ENCODE measurements around the gene GBX2. TPM values are rescaled to one million over a fixed set of nuclear protein-coding genes. Genes with fewer than 3 reads are reported as not detected.

Gene GBX2
- total RNA-seq, 1 experiment from 2014 or later, result 0.31 TPM

- no peaks in the 10 kb centered on the region for H3K79me1 ChIP-seq (ENCODE audit: insufficient read depth, low read depth, low read length, poor library complexity, severe bottlenecking)
- no peak overlapping the region for H2BK20ac ChIP-seq (ENCODE audit: low read depth, low read length, poor library complexity, severe bottlenecking)
- H3K4me3 Mint-ChIP-seq, result no peak overlapping the region
- no CpG with 5 or more reads among the region's 92 CpGs for WGBS (ENCODE audit: extremely low coverage, insufficient read length, low lambda C conversion rate)
- H2AK5ac ChIP-seq (ENCODE audit: insufficient read length, low read length), result no peak overlapping the region
- H3K14ac ChIP-seq (ENCODE audit: insufficient read depth, low read length), result no peak overlapping the region
- no peak for TF ChIP-seq CTCF (conservative IDR thresholded peaks at IDR 0.05)
- no peaks in the 10 kb centered on the region for H4K20me1 ChIP-seq (ENCODE audit: control insufficient read depth, insufficient read depth, insufficient read length)
- no peak overlapping the region for H2BK5ac ChIP-seq (ENCODE audit: insufficient read length, low read length)
- no peak overlapping the region for H3K27ac Mint-ChIP-seq
- H3K4me1 Mint-ChIP-seq, result peaks cover 5 to 7% of the 10 kb centered on the region in 2 experiments; a peak in 3 of 4 replicates
- no peaks in the 10 kb centered on the region for H3K27me3 ChIP-seq (ENCODE audit: insufficient read depth, low read length)
- H3K4me1 ChIP-seq (ENCODE audit: insufficient read depth, low read length), result no peaks in the 10 kb centered on the region
- peak; percentile 31 for DNase-seq
- H3K9me3 Mint-ChIP-seq, result no peaks in the 10 kb centered on the region; a peak in 1 of 5 replicates
- H3K23ac ChIP-seq (ENCODE audit: insufficient read length, low read depth, low read length), result no peak overlapping the region
- H3K36me3 Mint-ChIP-seq (ENCODE audit: insufficient read depth in 1 of 3, low read depth in 3 of 3), result no peaks in the 10 kb centered on the region
- no peak overlapping the region for H3K9ac ChIP-seq (ENCODE audit: extremely low read depth, insufficient read length, low read length)
- H3K4ac ChIP-seq (ENCODE audit: low read depth, low read length), result no peak overlapping the region
- no peak overlapping the region for H2BK15ac ChIP-seq (ENCODE audit: low read depth, low read length)
- no peaks in the 10 kb centered on the region for H3K9me3 ChIP-seq (ENCODE audit: control insufficient read depth, low read depth, low read length)
- no peak overlapping the region for H3K56ac ChIP-seq (ENCODE audit: insufficient read length, low read depth, low read length)
- H3K27ac ChIP-seq (ENCODE audit: insufficient read length, low read depth, low read length), result no peak overlapping the region
- no peaks in the 10 kb centered on the region for H3K23me2 ChIP-seq (ENCODE audit: insufficient read length, low read depth, low read length, poor library complexity, severe bottlenecking)
- H2BK12ac ChIP-seq (ENCODE audit: insufficient read length, low read depth, low read length), result no peak overlapping the region
- H4K8ac ChIP-seq (replicated peaks; ENCODE audit: insufficient read length, low read depth, low read length), result no peak overlapping the region
- no peak overlapping the region for H2AFZ ChIP-seq (ENCODE audit: low read length)
- no peak overlapping the region for H2BK120ac ChIP-seq (ENCODE audit: low read depth, low read length, poor library complexity, severe bottlenecking)
- no peak overlapping the region for H3T11ph ChIP-seq (ENCODE audit: low read length)
- H3K18ac ChIP-seq (ENCODE audit: insufficient read length, low read depth, low read length), result no peak overlapping the region
- H3K79me2 ChIP-seq (ENCODE audit: insufficient read depth, low read length), result no peaks in the 10 kb centered on the region
- no peak overlapping the region for H4K91ac ChIP-seq (ENCODE audit: insufficient read length, low read depth, low read length)
- H3K4me2 ChIP-seq (ENCODE audit: insufficient read depth, insufficient read length, low read length), result no peak overlapping the region
- H4K5ac ChIP-seq (ENCODE audit: insufficient read length, low read depth, low read length), result no peak overlapping the region
- H3K27me3 Mint-ChIP-seq (ENCODE audit: low read depth), result peaks cover 13% of the 10 kb centered on the region
These were observed 46.3 kb upstream of the GBX2 start for GRCh38 chr2:236214376-236214995.
